Caco-2 (cell line): ENCODE results near the gene COMMD9. TPM values are rescaled to one million over a fixed set of nuclear protein-coding genes. Genes with fewer than 3 reads are reported as not detected.

Experiments used
- BruUV-seq: library from RNA; stranded (reverse); fragments of 400-500 nt; replicated peaks from 2 replicates; lab custom pipeline; 2021; lab: Mats Ljungman, UMichigan
- CTCF ChIA-PET: fragments of 300-600 bp; sonication (Branson Sonifier 250); formaldehyde crosslinking; loops from one replicate; lab custom pipeline; 2022; ENCODE audit warnings: antibody characterized with exemption; lab: Charles Lee
- POLR2A ChIA-PET: fragments of 300-600 bp; sonication (Branson Sonifier 250); formaldehyde crosslinking; loops from one replicate; lab custom pipeline; 2022; ENCODE audit warnings: antibody characterized with exemption; lab: Charles Lee
- DNase-seq, 2 experiments: peaks; one replicate each; pipeline versions ENCODE4 v3.0.0 to v3.0.0-alpha.2; 2020 to 2022
- H3K27me3 ChIP-seq: replicated peaks from 2 replicates; pipeline ENCODE4 v1.6.0; 2011; ENCODE audit warnings: low read length; ENCODE audit not compliant: control insufficient read depth, insufficient read depth
- H3K36me3 ChIP-seq: 2 replicates; pipeline ENCODE4 v1.5.1; 2011; ENCODE audit warnings: low read length; ENCODE audit not compliant: control insufficient read depth, insufficient read depth
- H3K4me1 ChIP-seq: fragments of 250-450 bp; sonication (Bioruptor Pico); 2 replicates; pipeline ENCODE4 v1.5.1; 2020; ENCODE audit warnings: mild to moderate bottlenecking
- H3K4me3 ChIP-seq: 2 replicates; pipeline ENCODE4 v1.5.1; 2011; ENCODE audit warnings: low read depth, mild to moderate bottlenecking, control low read depth, low read length
- H3K9me3 ChIP-seq: fragments of 250-450 bp; sonication (Bioruptor Pico); 2 replicates; pipeline ENCODE4 v1.5.1; 2020; ENCODE audit warnings: mild to moderate bottlenecking, moderate library complexity
- H3K27ac Mint-ChIP-seq: one replicate; pipeline ENCODE4 v1.8.0; 2022; ENCODE audit warnings: mixed read lengths; ENCODE audit not compliant: unreplicated experiment
- H3K27me3 Mint-ChIP-seq: one replicate; pipeline ENCODE4 v1.8.0; 2022; ENCODE audit warnings: mixed read lengths; ENCODE audit not compliant: insufficient read depth, unreplicated experiment
- H3K36me3 Mint-ChIP-seq: one replicate; pipeline ENCODE4 v1.8.0; 2022; ENCODE audit warnings: mild to moderate bottlenecking, mixed read lengths; ENCODE audit not compliant: insufficient read depth, unreplicated experiment
- H3K4me1 Mint-ChIP-seq: one replicate; pipeline ENCODE4 v1.8.0; 2022; ENCODE audit warnings: low read depth, mixed read lengths; ENCODE audit not compliant: unreplicated experiment
- H3K4me3 Mint-ChIP-seq: one replicate; pipeline ENCODE4 v1.8.0; 2022; ENCODE audit warnings: mild to moderate bottlenecking, moderate library complexity, mixed read lengths; ENCODE audit not compliant: unreplicated experiment
- H3K9me3 Mint-ChIP-seq: one replicate; pipeline ENCODE4 v1.8.0; 2022; ENCODE audit warnings: mixed read lengths; ENCODE audit not compliant: unreplicated experiment
- CTCF ChIP-seq, 2 experiments: fragments of 200-600 bp in 1 of 2; IDR thresholded peaks; 1 replicate in 1 of 2; 2 replicates in 1 of 2; pipeline versions ENCODE4 v1.5.1 to v1.8.0; 2011 to 2022; ENCODE audit warnings: antibody characterized with exemption in 1 of 2, control low read depth in 1 of 2, inconsistent platforms in 1 of 2, low read depth in 1 of 2, low read length in 1 of 2, mild to moderate bottlenecking in 1 of 2, moderate library complexity in 1 of 2; ENCODE audit not compliant: insufficient read depth in 1 of 2, severe bottlenecking in 1 of 2, unreplicated experiment in 1 of 2
- intact Hi-C: fragments of 100-400 bp; cut with micrococcal nuclease; formaldehyde crosslinking; loops from one replicate; pipeline ENCODE4 v1.10.0; 2022; ENCODE audit not compliant: unreplicated experiment
- total RNA-seq: library from RNA; stranded (reverse); gene quantifications from 2 replicates; pipeline ENCODE4 v1.2.3, GENCODE V29; 2022

The COMMD9 gene
- total RNA-seq, 1 experiment from 2014 or later = 46.9 TPM

DNA sequence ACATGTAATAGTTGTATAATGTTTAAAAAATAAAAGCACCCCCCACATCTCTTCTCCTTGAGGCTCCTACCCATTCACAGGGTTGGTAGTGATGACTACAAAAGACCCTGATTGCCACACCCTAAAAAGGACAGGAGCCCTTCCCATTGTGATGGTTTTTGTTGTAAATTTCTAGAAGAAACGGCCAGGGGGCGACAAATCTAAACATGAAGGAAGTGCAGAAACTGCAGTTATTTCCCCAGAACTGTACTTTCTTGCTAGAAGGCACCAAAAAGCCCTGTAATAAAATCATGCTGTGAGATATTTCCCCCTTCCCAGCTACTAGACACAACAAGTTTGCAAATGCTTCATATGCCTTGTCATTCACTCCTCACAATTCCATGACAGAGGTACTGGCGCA is 17.7 kb upstream of the COMMD9 start:
- H3K4me3 Mint-ChIP-seq = no peak overlapping the region
- no peak overlapping the region for H3K27ac Mint-ChIP-seq
- intact Hi-C loops = loop anchor here (1.0 to 5.0 kb wide), 2 partner anchors 171 to 185 kb away; no protein-coding TSS in a partner anchor
- TF ChIP-seq CTCF (IDR thresholded peaks at IDR 0.05; ENCODE audit: insufficient read depth in 1 of 2, low read depth in 1 of 2, low read length in 1 of 2, severe bottlenecking in 1 of 2, unreplicated experiment in 1 of 2) = peak; percentile 66 to 68
- H3K27me3 ChIP-seq = no peaks in the 10 kb centered on the region
- no peaks in the 10 kb centered on the region for H3K9me3 ChIP-seq
- CTCF ChIA-PET = interaction anchor here (2.3 kb wide), 1 partner anchor 172 kb away, joined by 12 read pairs; no protein-coding TSS in a partner anchor
- POLR2A ChIA-PET = no interaction called here
- H3K36me3 Mint-ChIP-seq = no peaks in the 10 kb centered on the region
- no peaks in the 10 kb centered on the region for H3K9me3 Mint-ChIP-seq
- H3K27me3 Mint-ChIP-seq = no peaks in the 10 kb centered on the region
- H3K4me1 ChIP-seq = no peaks in the 10 kb centered on the region
- H3K36me3 ChIP-seq = no peaks in the 10 kb centered on the region
- no peak overlapping the region for H3K4me3 ChIP-seq
- H3K4me1 Mint-ChIP-seq = no peaks in the 10 kb centered on the region
- no TSS peak for BruUV-seq
- peak in 1 of 2 experiments; percentile 35 for DNase-seq

DNA sequence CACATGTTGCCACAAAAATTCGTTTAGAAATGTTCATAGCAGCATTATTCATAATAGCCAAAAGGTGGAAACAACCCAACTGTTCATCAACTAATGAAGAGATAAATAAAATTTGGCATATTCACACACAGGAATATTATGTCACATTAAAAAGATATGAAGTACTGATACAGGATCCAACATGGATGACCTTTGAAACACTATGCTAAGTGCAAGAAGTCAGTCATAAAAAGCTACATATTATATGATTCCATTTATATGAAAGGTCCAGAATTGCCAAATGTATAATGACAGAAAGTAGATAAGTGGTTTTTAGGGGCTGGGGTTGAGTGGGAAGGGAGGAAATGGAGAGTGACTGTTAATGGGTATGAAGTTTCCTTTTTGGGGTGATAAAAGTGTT is 15.8 kb upstream of the COMMD9 start:
- no peaks in the 10 kb centered on the region for H3K36me3 Mint-ChIP-seq
- no TSS peak for BruUV-seq
- no peaks in the 10 kb centered on the region for H3K4me1 ChIP-seq
- H3K4me1 Mint-ChIP-seq = no peaks in the 10 kb centered on the region
- no peak for DNase-seq
- H3K4me3 ChIP-seq = no peak overlapping the region
- no peak overlapping the region for H3K27ac Mint-ChIP-seq
- H3K9me3 Mint-ChIP-seq = no peaks in the 10 kb centered on the region
- H3K27me3 ChIP-seq = no peaks in the 10 kb centered on the region
- ChIA-PET POLR2A (no interaction called here), CTCF (interaction anchor here (0.5 kb wide), 1 partner anchor 204 kb away, joined by 6 read pairs; no protein-coding TSS in a partner anchor)
- intact Hi-C loops = loop anchor here (5.0 kb wide), 1 partner anchor 187 kb away; no protein-coding TSS in a partner anchor
- no peak for TF ChIP-seq CTCF (IDR thresholded peaks at IDR 0.05; ENCODE audit: insufficient read depth in 1 of 2, low read depth in 1 of 2, low read length in 1 of 2, severe bottlenecking in 1 of 2, unreplicated experiment in 1 of 2)
- no peak overlapping the region for H3K4me3 Mint-ChIP-seq
- no peaks in the 10 kb centered on the region for H3K36me3 ChIP-seq
- peaks cover 10% of the 10 kb centered on the region for H3K27me3 Mint-ChIP-seq
- H3K9me3 ChIP-seq = no peaks in the 10 kb centered on the region

DNA sequence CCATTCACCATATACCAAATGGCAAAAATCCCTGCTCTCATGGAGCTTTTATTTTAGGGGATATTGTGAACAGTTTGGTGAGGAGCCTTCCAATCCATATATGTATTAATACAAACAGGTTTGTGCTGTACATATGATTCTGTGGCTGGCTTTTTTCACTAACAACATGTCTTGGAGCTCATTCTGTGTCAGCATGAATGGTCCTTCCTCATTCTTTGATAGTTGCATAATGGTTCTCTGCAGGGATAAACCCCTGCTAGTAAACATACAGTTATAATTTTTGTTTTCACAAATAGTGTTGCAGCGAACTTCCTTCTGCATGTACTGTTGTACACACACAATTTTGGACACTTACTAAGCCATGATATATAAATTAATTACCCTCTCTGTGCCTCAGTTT is 15.1 kb upstream of the COMMD9 start:
- Histone ChIP-seq H3K4me1 (no peaks in the 10 kb centered on the region), H3K4me3 (no peak overlapping the region), H3K9me3 (no peaks in the 10 kb centered on the region), H3K27me3 (no peaks in the 10 kb centered on the region), H3K36me3 (no peaks in the 10 kb centered on the region)
- no peaks in the 10 kb centered on the region for H3K36me3 Mint-ChIP-seq
- no peak for TF ChIP-seq CTCF (IDR thresholded peaks at IDR 0.05; ENCODE audit: insufficient read depth in 1 of 2, low read depth in 1 of 2, low read length in 1 of 2, severe bottlenecking in 1 of 2, unreplicated experiment in 1 of 2)
- no peaks in the 10 kb centered on the region for H3K4me1 Mint-ChIP-seq
- CTCF ChIA-PET = interaction anchor here (1.4 kb wide), 1 partner anchor 189 kb away, joined by 4 read pairs; no protein-coding TSS in a partner anchor
- no peaks in the 10 kb centered on the region for H3K9me3 Mint-ChIP-seq
- intact Hi-C loops = no loop called here
- no TSS peak for BruUV-seq
- no peak for DNase-seq
- no peak overlapping the region for H3K4me3 Mint-ChIP-seq
- POLR2A ChIA-PET = no interaction called here
- H3K27me3 Mint-ChIP-seq = peaks cover 10% of the 10 kb centered on the region
- H3K27ac Mint-ChIP-seq = no peak overlapping the region
